HEK293T (cell line): Measurements from ENCODE around the gene PLXNA2.

Experiments used
- ELF4 ChIP-seq: fragments of 450-650 bp; IDR thresholded peaks from 2 replicates; pipeline ENCODE4 v1.6.1; 2017; ENCODE audit warnings: antibody characterized with exemption
- FOXM1 ChIP-seq: fragments of 450-650 bp; IDR thresholded peaks from 2 replicates; pipeline ENCODE4 v1.6.1; 2017; ENCODE audit warnings: mild to moderate bottlenecking, borderline replicate concordance
- HDGF ChIP-seq: fragments of 450-650 bp; IDR thresholded peaks from 2 replicates; pipeline ENCODE4 v1.6.1; 2017; ENCODE audit warnings: antibody characterized with exemption, borderline replicate concordance
- ZNF384 ChIP-seq: fragments of 450-650 bp; IDR thresholded peaks from 2 replicates; pipeline ENCODE4 v1.6.1; 2016

DNA sequence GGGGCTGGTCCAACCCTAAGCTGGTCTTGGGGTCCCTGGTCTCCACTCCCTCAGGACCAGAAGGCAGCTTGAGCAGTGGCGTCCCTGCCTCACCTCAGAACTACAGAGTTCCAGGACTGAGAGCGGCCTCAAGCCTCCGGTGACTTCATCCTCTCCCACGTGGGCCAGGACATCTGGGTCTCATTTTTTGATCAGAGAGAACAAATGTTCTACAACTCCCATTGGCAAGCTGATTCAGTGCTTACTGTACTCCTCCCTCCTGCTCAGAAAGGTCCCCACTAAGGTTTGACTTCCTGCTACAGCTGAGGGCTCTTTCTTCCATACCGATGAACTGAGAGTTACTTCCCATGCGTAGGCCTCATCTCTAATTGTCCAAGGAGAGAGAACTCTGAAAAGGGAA is 78.5 kb downstream of the PLXNA2 start:
- no peak for TF ChIP-seq FOXM1
- no peak for TF ChIP-seq ZNF384
- TF ChIP-seq ELF4 = no peak
- TF ChIP-seq HDGF = no peak
